ENCODE data around the gene THOC2.
"Not testable (repeated sequence)": the region's sequence is repeated elsewhere in the genome, so short reads cannot be mapped to it uniquely, and the experiment has no call there.

GRCh38 chrX:123759849-123760248 is 27.0 kb upstream of the THOC2 start:
- not testable (repeated sequence) for TF ChIP-seq POLR2A, CTCF (IDR thresholded peaks at IDR 0.05)
